NCI-H1436 treated with DMSO at 0.1 percent for 48 hours (cell line): ENCODE results near the gene LMF1.

Experiments used
- DNase-seq: peaks from one replicate; lab custom pipeline; 2025; lab: John Stamatoyannopoulos, UW

The LMF1 gene

DNA sequence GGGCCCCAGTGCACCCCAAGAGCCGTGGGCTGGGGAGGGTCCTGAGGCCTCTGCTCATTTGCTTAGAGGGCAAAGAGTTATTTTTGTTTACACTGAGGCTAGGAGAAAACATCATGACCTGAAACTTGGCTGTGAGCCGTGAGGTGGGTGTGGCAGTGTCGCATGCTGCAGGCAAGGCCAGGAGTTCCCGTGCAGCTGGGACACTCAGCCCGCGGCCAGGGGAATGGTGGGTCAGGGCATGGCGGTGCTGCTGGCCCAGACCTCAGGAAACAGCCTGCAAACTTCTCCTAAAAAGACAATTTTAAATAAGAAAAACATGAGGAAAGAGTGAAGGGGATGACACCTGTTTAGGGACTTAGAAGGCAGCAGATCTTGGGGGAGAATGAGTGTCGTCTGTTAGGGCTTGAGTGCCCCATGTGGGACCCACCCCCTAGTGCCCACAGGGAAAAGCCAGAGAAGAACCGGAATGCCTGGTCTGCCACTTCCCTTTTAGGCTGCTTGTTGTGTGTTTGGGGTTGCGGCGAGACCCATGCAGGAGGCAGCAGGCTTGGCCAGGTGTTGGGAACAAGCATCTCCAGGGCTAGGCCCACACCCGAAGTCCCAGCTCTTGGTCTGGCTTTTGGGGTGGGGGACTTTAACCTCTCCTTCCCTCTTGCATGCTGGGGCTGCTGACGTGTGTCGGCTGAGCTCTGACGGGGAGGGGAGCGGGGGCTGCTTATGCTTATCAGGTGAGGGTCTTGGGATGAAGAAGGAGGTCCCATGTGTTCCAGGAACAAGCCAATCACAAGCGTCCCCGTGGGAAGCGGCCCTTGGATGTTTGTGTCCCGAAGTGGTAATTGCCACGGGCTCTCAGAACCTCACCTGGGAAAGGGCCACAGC is 89.3 kb downstream of the LMF1 start:
- no peak for DNase-seq

DNA sequence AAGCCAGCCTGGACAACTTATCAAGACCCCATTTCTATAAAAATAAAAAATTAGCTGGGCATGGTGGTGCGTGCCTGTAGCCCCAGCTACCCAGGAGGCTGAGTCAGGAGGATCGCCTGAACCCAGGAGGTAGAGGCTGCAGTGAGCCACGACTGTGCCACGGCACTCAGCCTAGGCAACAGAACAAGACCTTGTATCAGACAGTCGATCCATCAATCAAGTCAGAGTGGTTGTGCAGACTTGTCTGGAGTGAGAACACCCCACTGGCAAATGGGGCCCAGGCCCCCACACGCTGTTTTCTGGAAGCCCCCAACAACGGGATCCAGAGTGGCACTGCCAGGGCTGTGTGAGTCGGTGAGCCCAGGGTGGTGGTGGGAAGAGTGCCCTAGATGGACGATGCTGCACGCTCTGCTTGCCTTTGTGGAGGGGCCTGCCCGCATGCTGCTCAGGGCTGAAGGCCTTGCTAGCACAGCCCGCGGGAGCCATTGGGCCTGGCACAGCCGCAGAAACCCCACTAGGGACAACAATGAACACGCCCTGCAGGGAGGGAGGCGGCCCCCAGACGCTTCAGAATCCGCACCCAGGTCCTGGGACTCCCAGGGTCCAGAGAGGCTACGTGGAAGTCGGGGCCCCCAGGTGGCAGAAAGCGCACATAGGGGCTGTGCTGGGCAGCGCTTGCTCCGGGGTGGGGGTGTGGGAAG is 90.2 kb downstream of the LMF1 start:
- no peak for DNase-seq

GRCh38 chr16:879986-880385 is 90.8 kb downstream of the LMF1 start:
- no peak for DNase-seq

DNA sequence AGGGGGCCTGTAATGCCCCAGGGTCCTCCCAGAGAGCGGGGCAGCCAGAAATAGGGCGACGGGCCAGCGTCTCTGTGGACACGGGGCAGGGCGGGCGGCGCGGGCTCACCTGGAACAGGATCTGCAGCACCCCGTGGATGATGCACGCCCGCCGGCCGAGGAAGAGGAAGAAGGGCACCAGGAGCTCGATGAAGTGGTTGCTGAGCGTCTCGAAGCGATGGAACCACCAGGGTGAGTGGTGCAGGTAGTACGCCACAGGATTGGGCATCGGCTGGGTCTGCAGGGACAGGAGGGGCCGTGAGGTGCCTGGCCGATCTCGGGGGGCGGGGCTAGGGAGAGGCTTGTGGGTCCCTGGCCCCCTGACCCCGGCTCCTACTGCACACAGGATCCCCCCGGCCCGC is 91.3 kb downstream of the LMF1 start:
- DNase-seq, result no peak

DNA sequence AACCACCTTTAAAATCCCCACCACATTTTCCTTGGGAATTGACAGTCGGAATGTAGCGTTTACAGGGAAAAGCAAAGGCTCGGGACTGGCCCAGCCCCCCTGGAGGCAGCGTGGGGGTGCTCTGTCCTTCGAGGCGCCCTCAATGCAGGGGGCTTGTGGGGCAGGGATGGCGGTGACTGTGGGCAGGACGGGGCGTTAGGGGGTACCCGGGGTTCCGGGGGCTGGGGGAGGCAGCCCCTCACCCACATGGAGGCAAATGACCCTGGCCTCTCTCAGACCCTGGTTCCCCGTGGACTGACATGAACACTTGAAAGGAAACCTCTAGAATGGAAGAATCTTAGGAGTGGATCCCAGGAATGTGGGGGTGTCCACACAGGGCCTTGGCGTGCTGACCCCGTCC is 91.9 kb downstream of the LMF1 start:
- no peak for DNase-seq

DNA sequence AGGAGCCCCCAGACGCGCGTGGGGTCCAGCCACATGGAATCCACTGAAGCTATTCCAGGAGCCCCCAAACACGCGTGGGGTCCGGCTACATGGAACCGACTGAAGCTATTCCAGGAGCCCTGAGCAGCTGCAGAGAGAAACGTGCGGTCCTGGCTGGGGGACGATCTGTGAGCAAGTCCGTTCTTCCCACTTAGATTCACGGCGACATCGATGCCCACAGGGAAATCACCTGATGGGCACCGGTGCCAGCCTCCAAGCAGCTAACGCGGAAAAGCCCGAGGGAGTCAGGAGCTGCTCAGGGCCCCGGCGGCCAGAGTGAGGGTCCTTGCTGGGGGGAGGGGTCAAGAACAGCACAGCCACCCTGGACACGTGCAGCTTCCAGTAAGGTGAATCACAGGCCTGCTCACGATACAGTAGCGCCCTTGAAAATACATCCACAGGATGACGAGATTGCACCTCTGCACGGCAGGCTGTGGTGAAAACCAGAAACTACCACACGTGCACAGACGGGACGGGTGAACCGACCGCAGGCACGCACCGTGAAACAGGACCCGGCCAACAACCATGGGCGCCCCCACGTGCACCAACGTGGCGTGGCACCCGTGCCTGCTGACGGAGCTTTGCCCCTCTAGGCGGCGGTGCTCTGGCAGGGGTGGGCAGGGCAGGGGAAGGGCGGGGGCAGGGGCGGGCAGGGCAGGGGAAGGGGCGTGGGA is 92.6 kb downstream of the LMF1 start:
- DNase-seq, result no peak

DNA sequence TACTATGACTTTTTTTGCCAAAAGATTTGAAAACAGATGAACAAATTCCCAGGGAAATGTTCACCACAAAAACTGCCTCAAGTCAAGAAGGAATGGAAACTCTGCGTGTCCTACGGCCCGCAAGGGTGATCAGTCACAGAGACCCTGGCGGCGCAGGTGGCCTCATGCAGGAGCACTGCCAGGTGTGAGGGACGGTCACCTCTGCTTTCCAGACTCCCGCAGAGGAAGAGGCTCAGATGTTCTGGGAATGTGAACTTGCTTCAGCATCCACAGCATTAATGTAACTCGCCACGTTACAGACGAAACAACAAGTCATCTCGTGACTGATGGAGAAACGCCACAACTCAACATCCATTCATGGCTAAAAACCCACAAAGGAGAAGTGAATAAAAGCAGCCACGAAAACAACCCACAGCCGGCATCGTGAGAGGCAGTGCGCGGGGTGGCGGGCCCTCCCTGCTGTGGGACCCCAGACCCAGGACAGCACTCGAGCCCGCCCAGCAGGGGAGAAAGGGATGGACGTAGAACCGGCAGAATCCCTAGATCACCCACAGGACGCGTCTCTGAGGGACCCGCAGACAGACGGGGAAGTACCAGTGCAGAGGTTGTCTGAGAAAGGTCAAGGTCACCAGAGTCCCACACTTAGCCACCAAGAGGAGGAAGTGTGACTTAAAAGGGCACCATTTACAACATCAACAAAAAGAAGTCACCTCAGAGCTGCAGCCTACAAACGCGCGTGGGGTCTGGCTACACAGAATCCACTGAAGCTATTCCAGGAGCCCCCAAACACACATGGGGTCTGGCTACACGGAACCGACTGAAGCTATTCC is 93.3 kb downstream of the LMF1 start:
- DNase-seq, result no peak

DNA sequence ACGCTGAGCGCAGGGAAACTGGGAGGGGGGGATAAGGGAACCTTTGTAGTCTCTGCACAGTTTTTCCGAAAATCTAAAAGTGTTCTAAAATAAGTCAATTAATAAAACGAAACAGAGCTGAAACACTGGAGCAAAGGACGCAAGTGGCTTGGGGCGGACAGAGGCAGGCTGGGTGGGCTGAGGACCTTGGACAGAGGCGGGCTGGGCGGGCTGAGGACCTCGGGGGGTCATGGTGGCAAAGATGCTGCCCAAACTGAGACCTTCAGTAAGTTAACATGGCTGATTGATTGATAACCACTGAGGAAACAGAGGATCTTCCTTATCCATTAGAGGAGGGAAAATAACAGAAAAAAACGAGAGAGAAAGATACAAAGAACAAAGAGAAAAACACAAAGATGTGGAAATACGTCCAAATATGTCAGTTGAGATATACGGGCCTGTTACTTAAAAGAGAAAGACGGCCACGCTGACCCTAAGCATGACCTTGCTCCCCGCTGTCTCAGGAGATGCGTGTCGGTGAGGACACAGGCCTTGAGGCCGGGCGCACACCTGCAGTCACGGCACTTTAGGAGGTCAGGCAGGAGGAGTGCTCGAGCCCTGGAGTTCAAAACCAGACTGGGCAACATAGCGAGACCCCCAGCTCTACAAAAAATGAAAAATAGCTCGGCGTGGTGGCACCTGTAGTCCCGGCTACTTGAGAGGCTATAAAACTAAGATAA is 94.1 kb downstream of the LMF1 start:
- DNase-seq, result no peak

GRCh38 chr16:876041-876335 is 94.8 kb downstream of the LMF1 start:
- DNase-seq, result no peak

DNA sequence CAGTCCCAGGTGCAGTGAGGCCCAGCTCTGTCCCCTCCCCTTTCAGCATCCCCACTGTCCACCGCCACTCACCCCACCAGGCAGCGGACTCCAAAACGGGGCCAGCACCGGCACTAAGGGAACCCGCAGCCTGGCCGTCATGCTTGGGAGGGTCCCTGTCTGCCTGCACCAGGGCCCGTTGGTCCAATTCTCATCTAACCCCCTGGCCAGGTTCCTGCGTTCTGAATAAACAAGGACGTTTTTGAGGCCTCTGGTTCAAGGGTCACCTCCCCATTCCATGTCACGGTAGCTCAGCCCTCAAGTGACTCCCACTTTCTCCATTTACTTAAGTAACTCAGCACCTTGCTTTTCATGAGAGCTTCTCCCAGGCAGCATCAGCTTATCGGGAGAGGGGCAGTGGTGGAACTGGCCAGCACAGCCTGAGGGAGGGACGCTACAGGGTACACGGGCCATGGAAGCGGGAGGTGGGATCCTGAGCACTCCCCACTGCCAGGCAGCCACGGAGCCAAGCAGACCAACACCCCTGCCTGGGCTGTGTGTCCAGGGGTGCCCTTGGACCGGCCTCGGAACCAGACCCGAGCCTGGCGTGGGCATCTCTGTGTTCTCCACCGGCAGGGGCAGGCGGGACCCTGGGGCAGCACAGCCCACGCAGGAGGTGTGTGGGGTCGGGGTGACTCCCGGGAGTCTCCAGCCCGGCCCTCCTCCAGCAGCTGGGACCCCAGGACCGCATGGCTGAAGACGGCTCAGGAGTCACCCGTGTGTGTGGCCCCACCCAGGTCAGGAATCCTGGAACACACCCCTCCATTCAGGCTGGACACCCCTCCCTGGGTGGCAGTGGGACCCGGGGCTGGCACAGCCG is 95.4 kb downstream of the LMF1 start:
- no peak for DNase-seq

DNA sequence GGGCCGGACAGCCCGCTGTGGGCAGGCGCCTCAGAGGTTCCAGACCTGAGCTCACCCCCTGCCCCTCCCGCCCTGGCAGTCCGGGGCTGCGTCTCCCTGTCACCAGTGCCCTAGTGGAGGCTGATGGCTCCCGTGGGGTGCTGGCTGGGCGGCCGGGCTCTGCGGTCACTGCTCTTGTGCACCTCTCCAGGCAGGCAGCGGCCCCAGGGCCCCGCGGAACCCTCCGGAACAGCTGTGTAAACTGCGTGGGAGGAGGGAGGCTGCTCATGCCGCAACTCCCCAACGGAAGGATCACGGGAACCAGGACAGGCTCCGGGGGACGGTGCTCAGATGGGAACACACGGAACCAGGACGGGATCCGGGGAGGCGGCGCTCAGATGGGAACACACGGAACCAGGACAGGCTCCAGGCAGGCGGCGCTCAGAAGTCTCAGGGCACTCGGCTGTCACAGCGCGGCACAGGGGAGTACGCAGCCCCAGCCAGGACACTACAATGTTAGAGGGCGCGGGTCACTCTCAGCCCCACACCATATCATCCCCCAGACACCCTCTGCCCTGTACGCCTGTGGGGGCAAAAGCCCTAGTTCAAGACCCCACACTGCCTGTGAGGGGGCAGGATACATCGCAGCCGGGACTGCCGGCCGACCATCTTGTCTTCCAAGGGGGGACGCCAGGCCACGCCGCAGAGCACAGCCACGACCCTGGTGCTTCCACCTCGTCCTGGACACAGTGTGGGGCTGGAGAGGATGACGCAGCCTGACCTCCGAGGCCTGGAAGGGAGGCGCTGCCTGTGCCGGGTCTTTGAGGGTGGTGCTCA is 96.2 kb downstream of the LMF1 start:
- no peak for DNase-seq

GRCh38 chr16:873889-874288 is 96.9 kb downstream of the LMF1 start:
- DNase-seq, result no peak

GRCh38 chr16:873243-873661 is 97.5 kb downstream of the LMF1 start:
- no peak for DNase-seq

DNA sequence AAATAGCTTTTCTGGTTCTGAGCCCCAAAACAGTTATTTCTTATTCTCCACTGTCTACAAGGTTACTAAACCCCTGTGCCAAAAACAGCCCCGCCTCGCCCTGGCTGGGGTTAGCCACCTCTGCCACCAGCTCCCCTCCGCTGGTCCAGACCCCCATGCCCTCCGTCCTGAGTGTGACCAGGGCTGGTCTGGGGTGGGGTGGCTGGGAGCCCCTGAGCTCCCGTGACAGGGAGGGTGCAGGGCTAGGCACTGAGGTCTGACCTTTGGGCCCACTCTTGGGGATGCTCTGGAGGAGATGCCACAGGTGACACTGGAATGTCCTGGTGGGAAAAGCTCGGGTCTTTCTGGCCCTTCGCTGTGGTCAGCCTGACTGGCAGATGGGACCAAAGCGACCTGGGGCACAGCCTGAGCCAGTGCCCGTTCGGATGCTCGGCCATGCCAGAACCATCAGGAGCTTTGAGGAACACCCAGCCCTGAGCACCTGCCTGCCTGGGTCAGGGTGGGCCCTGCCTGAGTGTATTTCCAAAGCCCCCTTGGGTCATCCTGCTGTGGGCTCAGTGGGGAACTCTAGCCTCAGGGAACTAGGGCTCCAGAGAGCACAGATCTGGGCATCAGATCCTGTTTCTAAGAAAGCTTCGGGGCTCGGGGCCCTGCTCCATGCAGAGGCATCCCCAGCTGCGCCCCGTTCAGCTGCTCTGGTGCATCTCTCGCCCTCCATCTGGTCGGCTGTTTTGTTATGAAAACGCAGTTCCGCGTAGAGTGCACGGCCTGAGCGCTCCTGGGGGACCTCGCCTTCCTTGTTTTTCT is 98.1 kb downstream of the LMF1 start:
- DNase-seq, result no peak

GRCh38 chr16:871562-872345 is 99.0 kb downstream of the LMF1 start:
- no peak for DNase-seq

DNA sequence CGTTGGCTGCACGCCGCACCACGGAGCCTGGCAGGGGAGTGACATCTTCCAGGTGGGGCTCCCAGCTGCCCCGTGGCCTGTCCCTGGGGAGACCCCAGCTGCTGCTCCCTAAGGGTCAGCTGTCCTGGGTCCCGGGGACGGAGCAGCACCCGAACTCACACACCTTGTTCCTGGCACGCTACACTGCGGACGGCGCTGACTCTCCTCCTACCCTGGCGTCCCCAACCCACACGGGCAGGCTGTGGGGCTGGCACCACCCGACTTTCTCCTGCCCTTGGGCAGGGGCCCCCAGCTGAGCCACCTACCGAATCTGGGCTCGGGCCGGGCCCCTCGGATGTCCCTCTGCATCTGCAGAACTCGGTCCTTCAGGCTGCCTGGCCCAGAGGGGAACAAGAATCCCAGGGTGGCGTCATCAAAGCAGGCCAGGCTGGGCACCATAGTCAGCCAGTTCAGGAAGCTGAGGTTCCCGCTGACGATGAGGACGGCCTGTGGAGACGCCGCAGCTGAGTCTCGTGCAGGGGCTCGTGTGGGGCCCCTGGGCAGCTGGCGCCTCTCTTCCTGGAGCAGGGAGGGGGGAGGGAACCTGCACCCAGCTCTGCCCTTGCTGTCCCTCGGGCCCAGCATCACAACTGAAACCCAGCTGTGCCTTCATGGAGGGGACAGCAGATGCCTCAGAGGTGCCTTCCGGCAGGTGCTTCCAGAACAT is 99.8 kb downstream of the LMF1 start:
- no peak for DNase-seq
